ENCODE results near the gene SPATA31A3.
"Not testable (repeated sequence)": the region's sequence is repeated elsewhere in the genome, so short reads cannot be mapped to it uniquely, and the experiment has no call there.

SPATA31A3 gene

DNA sequence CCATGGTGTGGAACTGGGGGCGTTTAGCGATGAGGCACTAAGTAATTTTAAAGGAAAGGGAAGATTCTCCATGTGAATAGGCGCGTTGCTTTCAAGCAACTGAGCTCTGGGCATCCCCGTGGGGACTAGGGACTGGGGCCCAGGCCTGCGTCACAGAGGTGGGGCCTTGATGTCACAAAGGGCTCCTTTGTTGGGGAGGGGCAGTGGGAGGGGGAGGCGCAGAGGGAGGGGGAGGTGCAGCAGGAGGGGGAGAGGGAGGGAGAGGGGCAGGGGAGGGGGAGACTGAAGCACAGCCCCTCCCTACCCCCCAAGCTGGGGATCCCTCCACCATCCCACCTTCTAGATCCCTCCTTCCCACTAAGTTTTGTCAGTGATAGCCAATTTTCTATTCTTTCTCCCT lies at the start of gene SPATA31A3:
SPATA31A3 (minus strand) TSS at position 101 of the 400 bp plus-strand sequence; CDS start at position 72, 29 bp downstream.
- DNase-seq = not testable (repeated sequence)

DNA sequence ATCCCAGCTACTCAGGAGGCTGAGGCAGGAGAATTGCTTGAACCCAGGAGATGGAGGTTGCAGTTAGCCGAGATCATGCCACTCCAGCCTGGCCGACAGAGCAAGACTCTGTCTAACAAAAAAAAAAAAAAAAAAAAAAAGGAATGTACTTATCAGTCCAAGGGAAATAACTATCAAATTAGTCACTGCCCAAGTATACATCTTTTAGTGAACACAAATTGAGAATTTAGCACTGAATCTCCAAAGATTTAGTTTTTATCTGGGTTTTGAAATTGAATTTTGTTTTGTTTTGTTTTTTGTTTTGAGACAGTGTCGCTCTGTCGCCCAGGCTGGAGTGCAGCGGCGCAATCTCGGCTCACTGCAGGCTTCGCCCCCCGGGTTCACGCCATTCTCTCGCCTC lies 39.8 kb downstream of the SPATA31A3 start:
- not testable (repeated sequence) for DNase-seq

DNA sequence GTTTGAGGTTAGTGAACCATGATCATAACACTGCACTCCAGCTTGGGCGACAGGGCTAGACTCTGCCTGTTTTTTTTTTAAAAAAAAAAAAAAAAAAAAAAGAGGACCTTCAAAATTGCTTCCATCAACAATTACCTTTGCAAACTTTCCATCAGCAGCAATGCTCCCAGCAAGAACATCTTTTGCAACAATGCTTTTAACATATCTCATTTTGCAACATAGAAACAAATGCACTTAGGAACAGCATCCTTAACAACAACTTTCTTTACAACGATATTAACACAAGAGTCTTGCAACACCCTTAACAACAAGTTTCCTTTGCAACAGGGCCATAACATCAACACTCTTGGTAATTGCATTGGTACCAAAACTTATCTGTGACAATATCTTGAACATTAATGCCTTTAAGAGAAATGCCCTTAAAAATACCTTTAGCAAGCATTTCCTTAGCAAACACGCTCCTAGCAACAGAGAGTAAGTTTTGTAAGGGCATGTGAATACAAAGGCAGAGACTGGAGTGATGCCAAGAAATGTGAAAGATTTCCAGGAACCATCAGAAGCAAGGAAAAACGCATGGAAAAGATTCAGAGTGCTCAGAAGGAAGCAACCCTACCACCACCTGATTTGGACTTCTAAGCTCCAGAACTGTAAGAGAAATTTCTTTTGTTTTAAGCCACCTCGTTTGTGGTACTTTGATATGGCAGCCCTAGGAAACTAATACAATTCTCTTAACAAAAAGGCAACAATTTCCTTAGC lies 49.8 kb downstream of the SPATA31A3 start:
- DNase-seq = not testable (repeated sequence)

DNA sequence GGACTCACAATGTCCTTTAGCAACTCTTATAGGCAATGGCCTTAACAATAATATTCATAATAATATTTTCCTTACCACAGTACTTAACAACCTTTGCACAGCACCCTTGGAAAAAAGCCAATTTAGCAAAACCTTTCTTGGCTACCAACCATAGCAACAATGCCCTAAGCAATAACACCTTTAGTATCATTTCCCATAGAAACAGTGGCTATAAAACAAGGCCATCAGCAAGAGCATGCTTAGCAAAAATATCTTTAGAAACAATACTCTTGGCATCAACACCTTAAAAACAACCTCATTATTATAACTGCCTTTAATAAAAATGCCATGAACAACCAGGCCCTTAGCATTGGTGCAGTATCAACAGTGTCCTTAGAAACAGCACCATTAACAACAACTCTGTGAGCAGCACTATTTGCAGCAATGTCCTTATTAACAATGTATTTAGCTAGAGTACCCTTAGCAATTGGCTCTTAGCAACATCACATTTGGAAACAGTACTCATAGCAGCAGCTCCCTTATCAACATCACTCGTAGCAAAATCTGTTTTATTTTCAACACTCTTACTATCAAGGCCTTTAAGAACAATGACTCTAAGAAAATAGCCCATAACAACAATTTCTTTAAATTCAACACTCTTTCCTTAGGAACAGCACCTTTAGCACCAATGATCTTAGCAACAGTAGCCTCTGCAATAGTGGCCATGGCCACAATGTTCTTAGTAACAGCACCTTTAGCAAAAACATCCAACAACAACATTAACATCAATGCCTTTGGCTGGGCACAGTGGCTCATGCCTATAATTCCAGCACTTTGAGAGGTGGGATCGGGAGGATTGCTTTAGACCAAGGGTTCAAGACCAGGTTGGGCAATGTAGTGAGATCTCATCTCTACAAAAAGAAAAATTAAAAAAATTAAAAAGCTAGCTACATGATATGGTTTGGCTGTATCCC lies 52.2 kb downstream of the SPATA31A3 start:
- not testable (repeated sequence) for DNase-seq

DNA sequence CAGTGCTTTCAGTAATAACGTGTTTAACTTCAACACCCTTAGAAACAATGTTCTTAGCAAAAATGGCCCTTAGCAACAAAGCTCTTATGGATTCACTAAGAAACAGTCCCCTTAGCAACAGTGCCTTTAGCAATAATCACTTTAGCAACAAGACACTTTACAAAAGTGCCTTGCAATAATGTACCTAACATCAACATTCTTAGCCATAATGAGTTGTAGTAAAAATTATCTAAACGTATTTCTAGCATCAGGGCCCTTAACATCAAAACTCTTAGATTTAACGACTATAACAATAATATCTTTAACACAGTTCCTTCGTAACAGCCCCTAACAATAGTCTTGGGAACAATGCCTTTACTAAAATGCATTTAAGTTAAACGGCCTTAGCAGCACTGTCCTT lies 54.0 kb downstream of the SPATA31A3 start:
- not testable (repeated sequence) for DNase-seq

DNA sequence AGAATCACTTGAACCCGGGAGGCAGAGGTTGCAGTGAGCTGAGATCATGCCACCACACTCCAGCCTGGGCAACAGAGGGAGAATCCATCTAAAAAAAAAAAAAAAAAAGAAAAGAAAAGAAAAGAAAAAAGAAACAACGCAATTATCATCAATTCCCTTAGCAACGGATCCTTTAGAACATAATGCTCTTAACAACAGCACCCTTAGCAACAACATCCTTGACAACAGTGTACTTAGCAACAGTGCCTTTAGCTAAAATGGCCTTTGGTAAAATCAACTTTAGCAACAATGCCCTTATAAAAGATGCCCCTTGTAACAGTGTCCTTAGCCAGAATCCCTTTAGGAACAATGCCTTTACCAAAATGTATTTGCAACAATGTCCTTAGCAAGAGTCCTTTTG lies 54.7 kb downstream of the SPATA31A3 start:
- not testable (repeated sequence) for DNase-seq
